ENCODE measurements around the gene ST6GALNAC5.

Gene ST6GALNAC5

DNA sequence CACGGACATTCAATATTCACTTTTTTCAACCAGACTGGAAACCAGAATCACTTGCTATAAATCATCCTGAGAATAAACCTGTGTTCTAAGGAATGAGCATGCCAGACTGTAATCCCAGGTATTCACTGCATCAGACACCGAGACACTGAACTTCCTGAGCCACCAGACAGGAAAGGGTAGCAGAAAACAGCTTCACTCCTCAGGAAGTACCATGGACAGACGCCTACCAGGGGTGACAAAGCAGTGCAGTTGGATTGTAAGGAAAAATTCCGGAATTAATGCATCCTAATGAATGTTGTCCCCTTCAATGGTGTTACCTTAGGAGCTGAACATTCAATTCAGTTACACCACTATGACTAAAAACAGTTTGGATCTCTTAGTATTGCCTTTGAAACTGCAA, 195.8 kb downstream of the ST6GALNAC5 start:
- TF ChIP-seq, protein P1, sequence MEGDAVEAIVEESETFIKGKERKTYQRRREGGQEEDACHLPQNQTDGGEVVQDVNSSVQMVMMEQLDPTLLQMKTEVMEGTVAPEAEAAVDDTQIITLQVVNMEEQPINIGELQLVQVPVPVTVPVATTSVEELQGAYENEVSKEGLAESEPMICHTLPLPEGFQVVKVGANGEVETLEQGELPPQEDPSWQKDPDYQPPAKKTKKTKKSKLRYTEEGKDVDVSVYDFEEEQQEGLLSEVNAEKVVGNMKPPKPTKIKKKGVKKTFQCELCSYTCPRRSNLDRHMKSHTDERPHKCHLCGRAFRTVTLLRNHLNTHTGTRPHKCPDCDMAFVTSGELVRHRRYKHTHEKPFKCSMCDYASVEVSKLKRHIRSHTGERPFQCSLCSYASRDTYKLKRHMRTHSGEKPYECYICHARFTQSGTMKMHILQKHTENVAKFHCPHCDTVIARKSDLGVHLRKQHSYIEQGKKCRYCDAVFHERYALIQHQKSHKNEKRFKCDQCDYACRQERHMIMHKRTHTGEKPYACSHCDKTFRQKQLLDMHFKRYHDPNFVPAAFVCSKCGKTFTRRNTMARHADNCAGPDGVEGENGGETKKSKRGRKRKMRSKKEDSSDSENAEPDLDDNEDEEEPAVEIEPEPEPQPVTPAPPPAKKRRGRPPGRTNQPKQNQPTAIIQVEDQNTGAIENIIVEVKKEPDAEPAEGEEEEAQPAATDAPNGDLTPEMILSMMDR (conservative IDR thresholded peaks at IDR 0.05; ENCODE audit: low read depth) = no peak
- ChIA-PET CTCF (no interaction called here), POLR2A (ENCODE audit: low non-redundant PET) (no interaction called here)
- DNase-seq (ENCODE audit: low spot score) = no peak
- no peak overlapping the region for H3K27ac ChIP-seq

DNA sequence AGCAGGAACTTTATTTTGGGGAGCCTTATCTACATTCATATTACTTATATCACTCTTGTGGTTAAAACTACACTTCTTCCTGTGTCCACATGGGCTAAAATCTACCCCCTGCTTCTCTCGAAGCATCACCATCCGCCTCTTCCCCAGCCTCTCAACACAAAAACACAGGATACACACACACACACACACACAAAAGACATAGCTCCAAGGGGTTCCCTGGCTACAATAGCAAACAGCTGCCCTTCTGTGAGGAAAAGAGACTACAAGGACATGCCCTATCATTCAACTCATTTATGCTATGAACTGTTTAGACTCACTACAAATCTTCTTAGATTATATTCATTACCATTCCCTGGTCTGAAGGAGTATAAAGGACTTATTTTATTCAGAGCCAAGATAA, 197.0 kb downstream of the ST6GALNAC5 start:
- TF ChIP-seq, protein P1 (conservative IDR thresholded peaks at IDR 0.05; ENCODE audit: low read depth) = no peak
- CTCF ChIA-PET = interaction anchor here (0.6 kb wide), 1 partner anchor 948 kb away, joined by 4 read pairs; no protein-coding TSS in a partner anchor
- no peak for DNase-seq (ENCODE audit: low spot score)
- H3K27ac ChIP-seq = no peak overlapping the region
- POLR2A ChIA-PET (ENCODE audit: low non-redundant PET) = no interaction called here

DNA sequence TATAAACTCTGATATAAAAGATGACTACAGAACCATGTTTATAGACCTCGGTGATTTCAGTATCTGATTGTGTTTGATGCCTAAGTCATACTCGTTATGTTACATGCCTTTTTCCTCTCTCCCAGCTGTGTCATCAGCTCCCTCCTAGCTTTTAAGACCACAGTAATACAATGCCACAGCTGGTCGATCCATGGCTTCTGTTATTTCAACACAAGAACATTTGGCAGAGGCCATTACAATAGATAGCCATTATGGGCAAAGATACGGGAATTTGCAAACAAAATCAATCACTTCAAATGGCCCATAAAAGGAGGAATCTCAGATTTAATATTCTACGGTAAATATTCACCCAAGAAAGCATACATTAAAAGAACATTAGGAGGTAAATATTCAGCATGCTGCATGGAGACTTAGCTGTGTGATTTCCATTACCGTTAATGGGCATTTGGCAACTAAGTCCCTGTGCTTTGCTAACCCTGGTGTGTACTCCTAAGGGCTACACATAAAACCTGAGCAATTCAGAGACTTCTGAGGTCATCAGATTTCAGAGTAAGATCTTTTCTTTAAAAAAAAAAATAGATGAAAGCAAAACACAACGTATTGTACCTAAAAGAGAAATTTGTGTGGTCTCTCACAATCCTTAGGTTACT, 198.5 kb downstream of the ST6GALNAC5 start:
- no peak for DNase-seq (ENCODE audit: low spot score)
- no peak overlapping the region for H3K27ac ChIP-seq
- CTCF ChIA-PET = no interaction called here
- TF ChIP-seq, protein P1 (conservative IDR thresholded peaks at IDR 0.05; ENCODE audit: low read depth) = no peak
- POLR2A ChIA-PET (ENCODE audit: low non-redundant PET) = no interaction called here

DNA sequence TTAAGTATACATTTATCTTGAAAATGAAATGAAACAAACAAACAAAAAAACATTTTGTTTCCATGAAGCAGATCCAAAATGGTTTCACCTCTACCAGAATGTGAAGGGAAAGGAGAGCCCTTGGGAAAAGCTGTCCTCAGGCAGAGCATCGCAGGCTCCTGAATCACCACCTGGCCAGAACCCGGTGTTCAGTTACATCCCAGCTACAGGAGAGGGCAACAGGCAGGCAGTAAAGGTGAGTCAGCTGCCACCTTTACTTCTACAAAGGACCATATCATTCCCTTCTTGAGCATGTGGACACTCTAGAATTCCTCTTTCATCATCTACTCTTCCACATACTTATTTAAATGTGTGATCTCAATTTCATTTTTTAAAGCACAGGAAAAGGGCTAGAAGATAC, 200.7 kb downstream of the ST6GALNAC5 start:
- ChIA-PET POLR2A (ENCODE audit: low non-redundant PET) (no interaction called here), CTCF (interaction anchor here (0.7 kb wide), 1 partner anchor 723 kb away, joined by 3 read pairs; no protein-coding TSS in a partner anchor)
- TF ChIP-seq, protein P1 (conservative IDR thresholded peaks at IDR 0.05; ENCODE audit: low read depth) = no peak
- DNase-seq (ENCODE audit: low spot score) = peak; percentile 72
- no peak overlapping the region for H3K27ac ChIP-seq

DNA sequence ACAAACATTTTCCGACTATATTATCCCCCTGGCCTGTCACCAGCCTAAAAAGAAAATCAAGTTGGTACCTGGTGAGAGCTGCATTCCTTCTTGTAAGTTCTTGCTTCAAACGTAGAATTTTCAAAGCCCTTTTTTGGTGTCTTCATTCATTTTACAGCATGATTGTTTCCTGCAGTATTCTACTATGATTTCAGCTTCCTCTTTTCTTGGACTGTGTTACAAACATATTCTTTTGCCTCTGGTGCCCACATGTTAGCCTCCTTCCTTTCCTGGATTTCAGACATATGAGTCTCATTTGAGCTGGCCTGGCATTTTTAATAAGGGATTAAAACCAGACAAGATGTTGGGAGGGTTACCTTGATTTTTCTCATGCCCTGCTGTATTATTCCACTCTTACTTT, 209.5 kb downstream of the ST6GALNAC5 start:
- no peak overlapping the region for H3K27ac ChIP-seq
- ChIA-PET POLR2A (ENCODE audit: low non-redundant PET) (no interaction called here), CTCF (interaction anchor here (0.6 to 1.0 kb wide), 2 partner anchors 16 to 89 kb away, joined by 3 read pairs; no protein-coding TSS in a partner anchor)
- TF ChIP-seq, protein P1 (conservative IDR thresholded peaks at IDR 0.05; ENCODE audit: low read depth) = no peak
- DNase-seq (ENCODE audit: low spot score) = no peak

DNA sequence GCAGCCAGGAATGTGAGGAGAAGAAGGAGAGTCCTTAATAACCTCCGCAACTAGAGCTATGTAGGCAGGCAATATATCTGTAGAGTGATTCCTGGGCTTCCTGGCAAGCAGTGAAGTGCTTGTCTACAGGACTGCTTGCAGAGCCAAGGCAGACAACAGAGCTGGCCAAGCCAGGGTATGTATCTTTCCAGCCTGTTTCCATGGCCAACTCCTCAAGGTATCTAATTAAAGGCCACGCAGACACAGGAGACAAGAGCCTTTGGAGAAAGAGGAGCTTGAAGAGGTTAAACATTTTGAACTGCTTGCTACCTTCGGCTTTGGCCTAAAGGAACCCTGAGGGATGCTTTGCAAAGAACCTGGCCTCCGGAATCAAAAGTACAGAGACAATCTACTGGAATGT, 214.6 kb downstream of the ST6GALNAC5 start:
- no peak for DNase-seq (ENCODE audit: low spot score)
- TF ChIP-seq, protein P1 (conservative IDR thresholded peaks at IDR 0.05; ENCODE audit: low read depth) = no peak
- no peak overlapping the region for H3K27ac ChIP-seq
- ChIA-PET POLR2A (ENCODE audit: low non-redundant PET) (no interaction called here), CTCF (no interaction called here)
